ENCODE results near the gene PFKFB2.

DNA sequence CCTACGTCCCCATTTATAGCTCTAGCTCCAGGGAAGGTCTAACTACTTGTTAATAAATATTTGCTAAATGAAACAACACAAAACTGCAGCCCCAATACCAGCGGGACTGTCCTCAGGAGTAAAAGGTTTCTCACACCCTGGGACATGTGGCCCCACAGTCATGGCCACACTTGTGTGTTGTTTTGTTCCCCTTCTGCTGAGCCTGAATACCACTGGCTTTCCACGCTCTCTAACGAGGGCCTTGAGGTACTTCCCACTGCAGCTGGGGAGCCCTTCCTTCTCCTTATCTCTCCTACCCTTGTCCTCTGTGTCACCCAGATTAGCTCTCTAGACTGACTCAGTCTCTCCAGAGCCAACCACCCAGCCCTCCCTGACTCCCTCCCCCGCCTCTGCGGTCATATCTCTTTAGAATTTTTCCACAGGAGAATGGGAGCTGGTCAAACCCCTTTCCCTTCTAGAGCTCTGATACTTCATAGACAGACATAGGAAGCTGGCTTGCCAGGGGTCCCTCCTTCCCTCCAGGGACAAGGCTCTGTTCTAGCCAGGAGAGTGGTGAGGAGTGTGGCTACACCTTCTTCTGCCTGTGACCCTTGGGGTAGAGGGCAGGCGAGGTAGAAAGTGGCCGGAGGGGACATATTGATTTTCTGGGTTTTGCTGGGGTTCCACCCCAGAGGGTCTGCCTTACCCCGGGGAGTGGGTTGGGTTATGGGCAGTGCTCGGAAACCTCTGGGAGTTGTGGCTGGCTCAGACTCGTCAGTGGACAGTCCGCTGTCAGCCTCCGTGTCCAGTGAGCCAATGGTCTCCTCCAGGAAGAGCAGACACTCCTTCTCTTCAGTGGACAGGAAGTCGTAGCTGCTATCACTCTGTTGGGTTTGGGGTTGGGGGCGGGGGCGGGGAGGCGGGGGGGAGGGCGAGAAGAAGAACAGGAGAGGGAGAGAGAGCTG, 28.6 kb upstream of the PFKFB2 start:
- no peak for TF ChIP-seq POLR2A (IDR thresholded peaks at IDR 0.05)
- no peak for TF ChIP-seq CTCF (IDR thresholded peaks at IDR 0.05)
